ENCODE measurements around the gene TMPRSS7. TPM values are rescaled to one million over a fixed set of nuclear protein-coding genes. Genes with fewer than 3 reads are reported as not detected.

TMPRSS7 gene
- total RNA-seq, 4 donors from 2014 or later = not detected

DNA sequence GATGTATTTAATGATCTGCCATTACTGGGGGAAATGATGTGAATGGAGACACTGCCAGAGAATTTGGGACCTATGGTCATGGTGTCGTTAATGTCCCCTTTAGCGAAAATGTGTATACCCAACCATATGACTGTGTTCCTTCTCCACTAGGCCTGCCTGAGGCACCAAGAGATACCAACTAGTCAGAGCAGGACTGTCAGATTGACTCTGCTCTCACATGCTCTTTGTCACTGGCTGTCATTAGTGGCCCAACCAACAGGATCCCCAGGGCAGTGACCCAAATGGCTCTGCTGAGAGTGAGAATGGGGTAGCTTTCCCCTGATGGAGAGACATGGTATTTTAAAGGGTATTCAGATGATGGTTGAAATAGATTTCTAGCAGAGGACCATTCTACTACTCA is 33.0 kb upstream of the TMPRSS7 start:
- Histone ChIP-seq H3K4me3 (no peak overlapping the region), H3K9me3 (no peaks in the 10 kb centered on the region), H3K4me1 (peaks cover 0 to 16% (median 6%) of the 10 kb centered on the region in 3 donors), H3K27me3 (peaks cover 10% of the 10 kb centered on the region), H3K36me3 (no peaks in the 10 kb centered on the region), H3K27ac (no peak overlapping the region)
- ATAC-seq = no peak
- TF ChIP-seq POLR2A (IDR thresholded peaks at IDR 0.05) = no peak
- 100% methylated on average over 1 to 2 of the region's 2 CpGs for WGBS, 2 donors (ENCODE audit: low coverage in 1 of 2)

DNA sequence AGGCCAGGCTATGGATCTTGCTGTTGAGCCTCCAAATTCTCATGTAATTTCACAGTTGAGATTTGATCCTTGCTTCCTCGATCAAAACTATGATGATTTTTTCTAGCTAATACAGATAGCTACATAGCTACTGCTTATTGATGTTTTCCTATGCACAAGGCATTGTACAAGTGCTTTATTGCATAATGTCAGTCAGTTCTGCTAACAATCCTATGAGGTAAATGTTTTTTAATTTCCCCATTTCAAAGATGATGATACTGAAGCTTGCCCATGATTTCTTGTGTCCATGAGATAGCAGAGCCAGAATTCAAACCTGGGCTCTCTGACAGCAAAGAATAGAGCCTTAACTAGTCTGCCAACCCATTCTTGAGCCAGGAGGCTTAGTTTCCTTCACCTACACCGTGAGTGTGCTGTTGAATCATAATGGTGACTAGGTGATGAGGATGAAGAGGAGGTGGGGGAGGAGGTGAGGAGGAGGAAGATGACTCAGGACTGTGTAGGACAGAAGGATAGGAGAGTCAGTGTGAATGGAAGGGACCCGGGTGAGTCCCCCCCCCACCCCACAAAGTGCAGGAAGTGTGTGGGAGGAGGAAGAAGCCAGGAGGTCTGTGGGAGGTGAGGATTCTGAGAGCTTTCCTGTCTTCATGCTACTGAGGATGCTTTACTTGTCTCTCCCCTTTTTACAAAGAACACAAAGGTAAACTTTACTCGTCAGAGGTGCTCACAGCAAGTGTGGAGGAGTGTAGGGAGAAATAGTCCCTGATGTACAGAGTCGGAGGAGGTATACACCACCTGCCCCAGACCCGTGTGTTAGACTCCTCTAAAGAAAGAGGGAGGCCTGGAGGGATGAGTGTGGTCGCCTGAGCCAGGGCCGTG is 32.2 kb upstream of the TMPRSS7 start:
- Histone ChIP-seq H3K4me1 (peaks cover 0 to 16% (median 6%) of the 10 kb centered on the region in 3 donors), H3K9me3 (no peaks in the 10 kb centered on the region), H3K4me3 (no peak overlapping the region), H3K27ac (no peak overlapping the region), H3K36me3 (no peaks in the 10 kb centered on the region), H3K27me3 (peaks cover 10% of the 10 kb centered on the region)
- no peak for ATAC-seq
- TF ChIP-seq POLR2AphosphoS5 (IDR thresholded peaks at IDR 0.05) (no peak), EP300 (IDR thresholded peaks at IDR 0.05) (no peak), POLR2A (IDR thresholded peaks at IDR 0.05) (no peak)
- TF ChIP-seq, protein P1, sequence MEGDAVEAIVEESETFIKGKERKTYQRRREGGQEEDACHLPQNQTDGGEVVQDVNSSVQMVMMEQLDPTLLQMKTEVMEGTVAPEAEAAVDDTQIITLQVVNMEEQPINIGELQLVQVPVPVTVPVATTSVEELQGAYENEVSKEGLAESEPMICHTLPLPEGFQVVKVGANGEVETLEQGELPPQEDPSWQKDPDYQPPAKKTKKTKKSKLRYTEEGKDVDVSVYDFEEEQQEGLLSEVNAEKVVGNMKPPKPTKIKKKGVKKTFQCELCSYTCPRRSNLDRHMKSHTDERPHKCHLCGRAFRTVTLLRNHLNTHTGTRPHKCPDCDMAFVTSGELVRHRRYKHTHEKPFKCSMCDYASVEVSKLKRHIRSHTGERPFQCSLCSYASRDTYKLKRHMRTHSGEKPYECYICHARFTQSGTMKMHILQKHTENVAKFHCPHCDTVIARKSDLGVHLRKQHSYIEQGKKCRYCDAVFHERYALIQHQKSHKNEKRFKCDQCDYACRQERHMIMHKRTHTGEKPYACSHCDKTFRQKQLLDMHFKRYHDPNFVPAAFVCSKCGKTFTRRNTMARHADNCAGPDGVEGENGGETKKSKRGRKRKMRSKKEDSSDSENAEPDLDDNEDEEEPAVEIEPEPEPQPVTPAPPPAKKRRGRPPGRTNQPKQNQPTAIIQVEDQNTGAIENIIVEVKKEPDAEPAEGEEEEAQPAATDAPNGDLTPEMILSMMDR (IDR thresholded peaks at IDR 0.05) = no peak
- WGBS, 2 donors (ENCODE audit: low coverage in 1 of 2) = 42 to 64% methylated on average over 1 to 8 of the region's 8 CpGs

DNA sequence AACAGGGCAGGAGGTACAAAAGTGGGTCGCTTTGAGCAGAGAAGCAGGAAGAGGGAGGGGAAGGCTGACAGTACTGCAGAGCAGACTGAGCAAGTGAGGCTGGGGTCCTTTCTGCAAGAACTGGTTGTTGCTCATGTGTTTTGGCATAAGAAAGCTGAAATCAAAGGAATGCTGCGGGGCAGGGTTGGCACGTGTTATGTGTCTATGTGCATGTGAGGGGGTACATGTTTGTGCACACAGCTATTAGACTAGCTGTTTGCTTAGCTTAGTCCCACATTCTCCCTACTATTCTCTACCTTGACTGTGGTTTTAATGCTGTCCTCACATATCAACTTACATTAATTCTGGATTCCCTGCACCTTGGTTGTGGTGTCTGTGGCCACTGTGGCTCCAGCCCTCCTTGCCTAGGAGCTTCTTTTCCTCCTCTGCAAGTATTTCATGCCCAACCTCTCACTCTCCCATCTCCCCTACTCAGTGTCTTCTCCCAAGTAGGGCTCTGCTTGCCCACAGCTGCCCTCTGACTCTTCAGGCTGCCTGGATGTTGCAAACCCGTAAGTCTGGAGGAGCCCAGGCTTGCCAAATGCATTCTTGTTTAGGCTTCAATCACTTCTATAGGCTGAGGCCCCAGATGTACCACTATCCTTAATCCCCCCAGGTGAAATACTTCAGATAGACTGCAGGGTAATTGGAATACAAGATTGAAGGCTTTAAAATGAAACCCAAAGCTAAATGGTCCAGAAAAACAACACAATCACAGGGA is 31.0 kb upstream of the TMPRSS7 start:
- WGBS, 2 donors (ENCODE audit: low coverage in 1 of 2) = 56 to 85% methylated on average over 3 of the region's 4 CpGs
- no peak for ATAC-seq
- H3K27me3 ChIP-seq = peaks cover 7% of the 10 kb centered on the region
- H3K36me3 ChIP-seq = no peaks in the 10 kb centered on the region
- peaks cover 0 to 13% (median 6%) of the 10 kb centered on the region in 3 donors for H3K4me1 ChIP-seq
- no peaks in the 10 kb centered on the region for H3K9me3 ChIP-seq
- H3K27ac ChIP-seq = no peak overlapping the region
- no peak overlapping the region for H3K4me3 ChIP-seq
- TF ChIP-seq POLR2A (IDR thresholded peaks at IDR 0.05) = no peak
- TF ChIP-seq, protein P1 (IDR thresholded peaks at IDR 0.05) = no peak
- TF ChIP-seq POLR2AphosphoS5 (IDR thresholded peaks at IDR 0.05) = no peak

DNA sequence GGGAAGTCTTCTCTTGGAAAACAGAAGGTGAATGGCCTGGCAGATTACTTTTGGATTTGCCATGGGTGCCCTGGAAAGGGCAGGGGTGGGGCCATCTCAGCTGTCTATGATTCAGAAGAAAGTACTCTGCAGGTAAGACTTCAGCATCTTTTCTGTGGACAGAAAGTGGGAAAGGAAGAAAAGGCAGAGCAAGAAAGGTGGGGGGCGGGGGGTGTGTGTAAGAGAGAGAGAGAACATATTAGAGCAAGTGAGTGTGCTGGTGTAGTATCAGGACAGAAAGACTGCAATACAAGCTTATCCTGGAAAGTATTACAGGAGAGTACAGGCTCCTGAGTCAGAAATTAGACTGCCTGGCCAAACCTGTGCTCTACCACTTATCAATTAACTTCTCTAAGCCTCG is 30.3 kb upstream of the TMPRSS7 start:
- Histone ChIP-seq H3K36me3 (no peaks in the 10 kb centered on the region), H3K27ac (no peak overlapping the region), H3K4me3 (no peak overlapping the region), H3K4me1 (peaks cover 0 to 6% (median 3%) of the 10 kb centered on the region in 3 donors), H3K9me3 (no peaks in the 10 kb centered on the region), H3K27me3 (peaks cover 7% of the 10 kb centered on the region)
- 86 to 100% methylated on average over 1 of the region's 2 CpGs for WGBS, 2 donors (ENCODE audit: low coverage in 1 of 2)
- TF ChIP-seq, protein P1 (IDR thresholded peaks at IDR 0.05) = no peak
- TF ChIP-seq POLR2A (IDR thresholded peaks at IDR 0.05) (no peak), EP300 (IDR thresholded peaks at IDR 0.05) (no peak), POLR2AphosphoS5 (IDR thresholded peaks at IDR 0.05) (no peak)
- ATAC-seq = no peak

DNA sequence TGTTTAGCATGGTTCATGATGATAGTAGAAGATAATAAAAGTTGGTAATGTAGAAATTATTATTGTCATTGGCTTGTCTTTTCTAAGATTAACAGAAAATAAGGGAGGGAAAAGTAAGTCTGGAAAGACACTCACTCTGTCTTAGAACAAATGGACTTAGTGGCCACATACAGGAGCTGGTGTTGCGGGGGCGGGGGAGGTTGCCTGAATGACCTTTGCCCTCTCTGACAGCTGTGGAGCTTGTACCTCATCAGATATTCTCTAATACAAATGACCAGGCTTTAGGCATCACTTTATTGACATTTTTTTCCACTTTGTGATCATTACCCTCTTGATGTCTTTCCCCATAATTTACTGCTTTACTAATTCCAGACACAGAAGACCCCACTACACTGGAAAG is 29.9 kb upstream of the TMPRSS7 start:
- Histone ChIP-seq H3K4me3 (no peak overlapping the region), H3K4me1 (peaks cover 0 to 1% (median 0%) of the 10 kb centered on the region in 3 donors), H3K27ac (no peak overlapping the region), H3K27me3 (peaks cover 7% of the 10 kb centered on the region), H3K9me3 (no peaks in the 10 kb centered on the region), H3K36me3 (no peaks in the 10 kb centered on the region)
- TF ChIP-seq, protein P1 (IDR thresholded peaks at IDR 0.05) = no peak
- no peak for TF ChIP-seq POLR2AphosphoS5 (IDR thresholded peaks at IDR 0.05)
- TF ChIP-seq EP300 (IDR thresholded peaks at IDR 0.05) = no peak
- TF ChIP-seq POLR2A (IDR thresholded peaks at IDR 0.05) = no peak
- 84 to 94% methylated on average over 2 of the region's 2 CpGs for WGBS, 2 donors (ENCODE audit: low coverage in 1 of 2)
- no peak for ATAC-seq
